NCI-H1417 (cell line): Measurements from ENCODE around the gene LMO1.

Experiments
- DNase-seq, 3 experiments: peaks; one replicate each; lab custom pipeline; 2025; lab: John Stamatoyannopoulos, UW

Gene LMO1

GRCh38 chr11:8263769-8264410, at the start of gene LMO1:
TSS of gene LMO1 (minus strand) at chr11:8263878. CDS start at chr11:8263362, 516 bp downstream.
- peak; percentile 79 to 88 (median 88) for DNase-seq

- no peak for DNase-seq
These were observed 49.3 kb upstream of the LMO1 start for GRCh38 chr11:8312986-8313385.

- no peak for DNase-seq
These were observed 47.7 kb upstream of the LMO1 start for GRCh38 chr11:8311366-8311765.

GRCh38 chr11:8310743-8311298, 47.1 kb upstream of the LMO1 start:
- DNase-seq: peak in 1 of 3 experiments; percentile 21

- peak; percentile 17 to 83 (median 53) for DNase-seq
These were observed 46.2 kb upstream of the LMO1 start for GRCh38 chr11:8309862-8310261.

- DNase-seq: no peak
These were observed 45.6 kb upstream of the LMO1 start for GRCh38 chr11:8309311-8309710.

GRCh38 chr11:8307601-8308000, 43.9 kb upstream of the LMO1 start:
- DNase-seq: no peak

GRCh38 chr11:8301622-8302021, 37.9 kb upstream of the LMO1 start:
- no peak for DNase-seq

- no peak for DNase-seq
These were observed 35.4 kb upstream of the LMO1 start for GRCh38 chr11:8298801-8299786.

GRCh38 chr11:8297781-8298440, 34.2 kb upstream of the LMO1 start:
- no peak for DNase-seq

- DNase-seq: no peak
These were observed 33.2 kb upstream of the LMO1 start for GRCh38 chr11:8296872-8297271.

GRCh38 chr11:8296038-8296649, 32.5 kb upstream of the LMO1 start:
- peak in 1 of 3 experiments; percentile 75 for DNase-seq

GRCh38 chr11:8294251-8294935, 30.7 kb upstream of the LMO1 start:
- no peak for DNase-seq

GRCh38 chr11:8293171-8293570, 29.5 kb upstream of the LMO1 start:
- DNase-seq: no peak

GRCh38 chr11:8292351-8292750, 28.7 kb upstream of the LMO1 start:
- no peak for DNase-seq

- DNase-seq: peak in 1 of 3 experiments; percentile 13
These were observed 28.0 kb upstream of the LMO1 start for GRCh38 chr11:8291421-8292350.

GRCh38 chr11:8290081-8290810, 26.6 kb upstream of the LMO1 start:
- peak; percentile 67 to 98 (median 89) for DNase-seq

- DNase-seq: peak in 2 of 3 experiments; percentile 71 to 88
These were observed 25.8 kb upstream of the LMO1 start for GRCh38 chr11:8289492-8289918.

- no peak for DNase-seq
These were observed 25.3 kb upstream of the LMO1 start for GRCh38 chr11:8288824-8289491.
